Mammary epithelial cell (primary cell): ENCODE data around the gene AUTS2.

Experiments
- CTCF ChIP-seq, 2 donors: IDR thresholded peaks in 1 of 2; conservative IDR thresholded peaks in 1 of 2; 2 replicates each; pipeline ENCODE4 v1.5.1; 2011 to 2012; ENCODE audit warnings: inconsistent platforms in 2 of 2, low read length in 2 of 2, mild to moderate bottlenecking in 2 of 2, control low read depth in 1 of 2, low read depth in 1 of 2; ENCODE audit not compliant: insufficient read depth in 1 of 2; ENCODE audit errors: extremely low read depth in 1 of 2
- EZH2 ChIP-seq: IDR thresholded peaks from 2 replicates; pipeline ENCODE4 v1.6.1; 2012; ENCODE audit warnings: low read length, inconsistent platforms, borderline replicate concordance

- no peak for TF ChIP-seq CTCF (conservative IDR thresholded peaks at IDR 0.05 in 1 of 2, IDR thresholded peaks at IDR 0.05 in 1 of 2; ENCODE audit: extremely low read depth in 1 of 2, insufficient read depth in 1 of 2, low read depth in 1 of 2, low read length in 2 of 2)
- TF ChIP-seq EZH2, result no peak
These were observed 881.1 kb downstream of the AUTS2 start for GRCh38 chr7:70479153-70480021.
